Measurements from ENCODE around the gene WDFY4.

WDFY4 gene

GRCh38 chr10:48999346-48999745 is 314.7 kb downstream of the WDFY4 start:
- TF ChIP-seq TAF1 (IDR thresholded peaks at IDR 0.05; ENCODE audit: borderline replicate concordance, insufficient read depth, low read length): no peak
- TF ChIP-seq SIN3A (IDR thresholded peaks at IDR 0.05; ENCODE audit: borderline replicate concordance, insufficient read depth, low read length): no peak
- no peak for TF ChIP-seq REST (IDR thresholded peaks at IDR 0.05; ENCODE audit: insufficient read depth in 1 of 2, low read depth in 2 of 2, low read length in 2 of 2)
- no peak for TF ChIP-seq POLR2AphosphoS5 (IDR thresholded peaks at IDR 0.05; ENCODE audit: low read depth, low read length)
- no peak for TF ChIP-seq FOXP2 (optimal IDR thresholded peaks at IDR 0.05; ENCODE audit: borderline replicate concordance, extremely low read depth, extremely low read length, insufficient read depth)

GRCh38 chr10:49000437-49001398 is 316.0 kb downstream of the WDFY4 start:
- TF ChIP-seq FOXP2 (optimal IDR thresholded peaks at IDR 0.05; ENCODE audit: borderline replicate concordance, extremely low read depth, extremely low read length, insufficient read depth) (no peak), POLR2AphosphoS5 (IDR thresholded peaks at IDR 0.05; ENCODE audit: low read depth, low read length) (no peak), SIN3A (IDR thresholded peaks at IDR 0.05; ENCODE audit: borderline replicate concordance, insufficient read depth, low read length) (no peak), REST (IDR thresholded peaks at IDR 0.05; ENCODE audit: insufficient read depth in 1 of 2, low read depth in 2 of 2, low read length in 2 of 2) (no peak)

GRCh38 chr10:49001402-49001801 is 316.7 kb downstream of the WDFY4 start:
- TF ChIP-seq REST (IDR thresholded peaks at IDR 0.05; ENCODE audit: insufficient read depth in 1 of 2, low read depth in 2 of 2, low read length in 2 of 2) (no peak), POLR2AphosphoS5 (IDR thresholded peaks at IDR 0.05; ENCODE audit: low read depth, low read length) (no peak), FOXP2 (optimal IDR thresholded peaks at IDR 0.05; ENCODE audit: borderline replicate concordance, extremely low read depth, extremely low read length, insufficient read depth) (no peak), TAF1 (IDR thresholded peaks at IDR 0.05; ENCODE audit: borderline replicate concordance, insufficient read depth, low read length) (no peak), SIN3A (IDR thresholded peaks at IDR 0.05; ENCODE audit: borderline replicate concordance, insufficient read depth, low read length) (no peak)

- TF ChIP-seq TAF1 (IDR thresholded peaks at IDR 0.05; ENCODE audit: borderline replicate concordance, insufficient read depth, low read length): no peak
- no peak for TF ChIP-seq POLR2AphosphoS5 (IDR thresholded peaks at IDR 0.05; ENCODE audit: low read depth, low read length)
- TF ChIP-seq FOXP2 (optimal IDR thresholded peaks at IDR 0.05; ENCODE audit: borderline replicate concordance, extremely low read depth, extremely low read length, insufficient read depth): no peak
- TF ChIP-seq SIN3A (IDR thresholded peaks at IDR 0.05; ENCODE audit: borderline replicate concordance, insufficient read depth, low read length): no peak
- TF ChIP-seq REST (IDR thresholded peaks at IDR 0.05; ENCODE audit: insufficient read depth in 1 of 2, low read depth in 2 of 2, low read length in 2 of 2): no peak
Observed at GRCh38 chr10:49001870-49002672, 317.4 kb downstream of the WDFY4 start.
